Activated T-helper 1 cell treated with anti-CD3 and anti-CD28 coated beads, Interleukin-2, amount 50 U/mL, for 16 hours (primary cell): ENCODE measurements around the gene MCMBP.
A peak's percentile ranks its signal among the peaks of the same experiment; 100 is the strongest.
"Not testable (repeated sequence)": the region's sequence is repeated elsewhere in the genome, so short reads cannot be mapped to it uniquely, and the experiment has no call there.

Experiments
- DNase-seq, 2 donors: peaks; one replicate each; pipeline ENCODE4 v3.0.0-alpha.2; 2020; ENCODE audit warnings: low read depth in 1 of 2, low spot score in 1 of 2

The MCMBP gene, protein sequence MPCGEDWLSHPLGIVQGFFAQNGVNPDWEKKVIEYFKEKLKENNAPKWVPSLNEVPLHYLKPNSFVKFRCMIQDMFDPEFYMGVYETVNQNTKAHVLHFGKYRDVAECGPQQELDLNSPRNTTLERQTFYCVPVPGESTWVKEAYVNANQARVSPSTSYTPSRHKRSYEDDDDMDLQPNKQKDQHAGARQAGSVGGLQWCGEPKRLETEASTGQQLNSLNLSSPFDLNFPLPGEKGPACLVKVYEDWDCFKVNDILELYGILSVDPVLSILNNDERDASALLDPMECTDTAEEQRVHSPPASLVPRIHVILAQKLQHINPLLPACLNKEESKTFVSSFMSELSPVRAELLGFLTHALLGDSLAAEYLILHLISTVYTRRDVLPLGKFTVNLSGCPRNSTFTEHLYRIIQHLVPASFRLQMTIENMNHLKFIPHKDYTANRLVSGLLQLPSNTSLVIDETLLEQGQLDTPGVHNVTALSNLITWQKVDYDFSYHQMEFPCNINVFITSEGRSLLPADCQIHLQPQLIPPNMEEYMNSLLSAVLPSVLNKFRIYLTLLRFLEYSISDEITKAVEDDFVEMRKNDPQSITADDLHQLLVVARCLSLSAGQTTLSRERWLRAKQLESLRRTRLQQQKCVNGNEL

DNA sequence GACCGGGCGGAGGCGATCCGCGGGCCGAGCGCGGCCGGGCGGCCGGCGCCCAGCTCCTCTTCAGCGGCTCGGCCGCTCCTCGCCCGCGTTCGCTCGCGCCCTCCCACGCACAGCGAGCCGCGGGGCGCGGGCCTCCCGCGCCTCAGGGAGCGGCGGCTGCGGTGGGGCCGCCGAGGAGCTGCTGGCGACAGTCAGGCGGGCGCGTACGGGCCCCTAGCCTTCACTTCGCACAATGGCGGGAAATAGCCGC, at the start of gene MCMBP:
Gene MCMBP, minus strand, starts transcription at position 234 of the 250 bp plus-strand sequence. CDS start 259 bp downstream, outside the sequence.
- DNase-seq, result no peak

DNA sequence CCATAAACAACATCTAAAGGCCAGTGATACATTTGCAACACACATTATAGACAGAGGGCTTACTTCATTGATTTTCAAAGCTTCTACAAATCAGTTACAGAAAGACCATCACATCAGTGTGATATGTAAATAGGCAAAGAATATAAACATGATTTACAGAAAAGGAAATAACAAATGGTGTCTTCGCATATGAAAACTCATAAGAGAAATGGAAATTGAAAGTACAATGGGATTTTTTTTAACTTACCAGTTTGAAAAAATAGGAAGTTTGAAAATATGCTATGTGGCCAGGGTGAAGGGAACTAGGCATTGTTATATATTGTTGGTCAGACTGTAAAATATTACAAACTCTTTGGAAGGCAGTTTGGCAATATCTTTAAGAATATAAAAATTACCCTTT, 47.2 kb upstream of the MCMBP start:
- no peak for DNase-seq

DNA sequence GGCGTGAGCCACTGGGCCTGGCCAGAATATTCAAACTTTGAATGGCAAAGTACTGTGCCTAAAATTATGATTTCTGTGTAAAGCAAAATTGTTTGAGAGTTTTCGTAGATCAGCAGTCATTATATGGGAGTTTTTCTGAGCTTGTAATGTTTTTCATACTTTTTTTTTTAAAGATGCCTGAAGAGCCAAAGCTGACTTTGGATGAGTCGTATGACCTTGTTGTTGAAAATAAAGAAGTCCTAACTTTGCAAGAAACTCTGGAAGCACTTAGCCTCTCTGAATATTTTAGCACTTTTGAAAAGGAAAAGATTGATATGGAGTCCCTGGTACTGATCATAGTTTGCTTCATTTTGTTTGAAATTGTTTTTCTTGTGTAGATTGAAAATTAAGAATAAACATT, 46.6 kb upstream of the MCMBP start:
- no peak for DNase-seq

DNA sequence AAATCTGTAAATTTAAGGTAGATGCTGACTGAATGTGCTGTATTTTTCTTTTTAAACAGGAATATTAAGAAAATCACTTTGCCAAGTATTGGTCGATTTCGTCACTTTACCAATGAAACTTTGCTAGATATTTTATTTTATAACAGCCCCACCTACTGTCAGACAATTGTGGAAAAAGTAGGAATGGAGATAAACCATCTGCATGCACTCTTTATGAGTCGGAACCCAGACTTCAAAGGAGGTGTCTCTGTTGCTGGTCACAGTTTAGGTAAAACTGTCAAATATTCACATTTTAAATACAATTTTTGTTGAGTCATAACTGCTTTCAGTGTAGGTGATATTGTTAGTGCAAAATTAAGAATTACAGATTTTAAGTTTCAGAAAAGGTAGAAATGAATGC, 45.1 kb upstream of the MCMBP start:
- no peak for DNase-seq

DNA sequence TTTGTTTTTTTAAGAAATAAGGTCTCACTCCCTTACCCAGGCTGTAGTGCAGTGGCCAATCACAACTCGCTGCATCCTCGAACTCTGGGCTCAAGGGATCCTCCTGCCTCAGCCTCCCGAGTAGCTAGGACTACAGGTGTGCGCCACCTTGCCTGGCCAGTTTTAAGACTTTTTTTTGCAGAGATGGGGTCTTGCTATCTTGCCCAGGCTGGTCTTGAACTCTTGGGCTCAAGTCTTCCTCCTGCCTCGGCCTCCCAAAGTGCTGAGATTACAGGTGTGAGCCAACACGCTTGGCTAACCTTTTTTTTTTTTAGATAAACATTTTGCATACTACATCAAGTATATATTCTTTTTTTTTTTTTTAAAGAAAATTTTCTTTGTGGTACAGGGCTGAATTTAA, 38.0 kb upstream of the MCMBP start:
- no peak for DNase-seq

DNA sequence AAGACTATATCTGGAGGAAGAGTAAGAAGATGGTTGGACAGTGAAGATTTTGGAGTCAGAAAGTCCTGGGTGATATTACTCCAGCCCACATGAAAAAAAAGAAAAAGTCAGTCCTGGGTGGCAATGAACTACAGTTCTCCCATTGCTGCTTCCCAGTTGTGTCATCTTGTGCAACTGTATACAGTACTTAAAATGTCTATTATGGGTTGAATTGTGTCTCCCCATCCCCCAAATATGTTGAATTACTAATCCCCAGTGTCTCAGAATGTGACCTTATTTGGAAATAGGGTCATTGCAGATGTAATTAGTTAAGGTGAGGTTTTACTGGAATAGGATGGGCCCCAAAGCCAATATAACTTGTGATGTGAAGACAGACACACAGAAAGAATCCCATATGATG, 35.5 kb upstream of the MCMBP start:
- DNase-seq, result no peak

DNA sequence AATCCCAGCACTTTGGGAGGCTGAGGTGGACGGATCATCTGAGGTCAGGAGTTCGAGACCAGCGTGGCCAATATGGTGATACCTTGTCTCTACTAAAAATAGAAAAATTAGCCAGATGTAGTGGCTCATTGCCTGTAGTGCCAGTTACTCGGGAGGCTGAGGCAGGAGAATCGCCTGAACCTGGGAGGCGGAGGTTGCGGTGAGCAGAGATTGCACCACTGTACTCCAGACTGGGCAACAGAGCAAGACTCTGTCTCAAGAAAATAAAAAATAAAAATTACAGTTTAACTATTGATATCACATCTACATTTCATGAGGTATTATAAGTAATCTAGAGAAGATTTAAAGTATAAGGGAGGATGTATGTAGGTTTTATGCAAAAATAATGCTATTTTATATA, 35.1 kb upstream of the MCMBP start:
- not testable (repeated sequence) for DNase-seq

DNA sequence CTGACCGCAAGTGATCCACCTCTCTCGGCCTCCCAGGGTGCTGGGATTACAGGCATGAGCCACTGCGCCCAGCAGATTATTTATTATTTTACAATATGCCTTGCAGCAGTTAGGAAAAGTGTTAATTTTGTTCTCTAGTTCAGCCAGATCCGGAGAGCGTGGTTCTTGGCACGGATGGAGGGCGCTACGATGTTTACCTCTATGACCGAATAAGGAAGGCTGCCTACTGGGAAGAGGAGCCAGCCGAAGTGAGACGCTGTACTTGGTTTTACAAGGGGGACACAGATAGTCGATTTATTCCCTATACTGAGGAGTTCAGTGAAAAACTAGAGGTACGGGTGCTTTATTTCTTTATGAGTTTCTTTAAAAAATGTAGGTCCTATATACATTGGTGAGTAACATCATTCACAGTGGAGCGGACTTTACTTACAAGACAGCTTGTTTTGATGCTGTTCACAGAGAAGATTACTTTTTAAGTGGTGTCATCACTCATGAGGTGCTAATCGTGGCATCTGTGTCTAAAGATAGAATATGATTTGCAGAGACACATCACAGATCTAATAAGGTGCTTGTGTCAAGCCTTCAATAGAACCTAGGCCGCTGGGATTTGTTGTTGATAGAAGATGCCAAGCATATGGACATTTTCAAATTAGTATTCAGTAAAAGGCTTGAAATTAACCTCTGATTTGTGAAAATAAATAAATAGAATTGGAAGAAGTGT, 31.5 kb upstream of the MCMBP start:
- no peak for DNase-seq

DNA sequence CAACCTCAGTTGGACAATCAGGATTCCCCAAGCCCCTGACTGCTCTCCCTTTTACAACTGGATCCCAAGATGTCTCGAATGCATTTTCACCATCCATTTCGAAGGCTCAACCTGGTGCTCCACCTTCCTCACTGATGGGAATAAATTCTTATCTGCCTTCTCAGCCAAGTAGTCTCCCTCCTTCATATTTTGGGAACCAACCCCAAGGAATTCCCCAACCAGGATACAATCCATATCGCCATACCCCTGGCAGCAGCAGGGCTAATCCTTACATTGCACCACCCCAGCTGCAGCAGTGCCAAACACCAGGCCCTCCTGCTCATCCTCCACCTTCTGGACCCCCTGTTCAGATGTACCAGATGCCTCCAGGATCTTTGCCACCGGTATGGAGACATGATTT, 25.9 kb upstream of the MCMBP start:
- no peak for DNase-seq

DNA sequence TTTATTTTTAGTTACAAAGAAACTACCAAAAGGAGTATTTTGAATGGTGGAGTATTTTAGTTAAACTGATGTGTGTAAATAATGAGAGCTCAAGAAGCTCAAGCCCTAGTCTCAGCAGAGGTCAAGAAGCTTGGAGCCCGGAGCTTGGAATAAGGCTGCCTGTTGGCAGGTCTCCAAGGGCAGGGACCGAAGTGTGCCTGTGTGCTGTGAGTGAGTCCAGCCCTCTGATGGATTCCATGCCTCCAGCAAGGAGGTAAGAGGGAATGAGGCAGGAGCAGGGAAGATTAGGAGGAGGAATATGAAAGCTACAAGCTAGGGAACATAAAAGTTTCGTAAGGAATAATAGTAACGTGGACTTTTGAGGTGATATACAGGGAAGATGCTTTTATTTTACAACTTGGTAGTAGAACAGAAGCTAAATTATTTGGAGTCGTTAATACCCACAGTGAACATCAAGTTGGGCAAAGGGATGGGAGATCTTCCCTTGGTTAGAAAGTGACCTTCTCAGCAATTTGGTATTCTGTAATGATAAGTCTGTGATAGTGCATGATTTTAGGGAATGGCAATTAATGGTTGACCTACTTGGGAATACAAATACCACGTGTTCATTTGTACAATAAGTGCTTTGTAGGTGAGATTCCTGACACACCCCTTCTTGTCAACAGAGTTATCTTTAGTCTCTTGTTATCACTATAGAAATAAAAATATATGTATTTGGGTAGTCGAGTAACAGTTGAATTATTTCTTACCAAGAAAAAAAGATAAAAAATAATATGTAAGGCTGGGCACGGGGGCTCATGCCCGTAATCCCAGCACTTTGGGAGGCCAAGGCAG, 24.5 kb upstream of the MCMBP start:
- DNase-seq, result no peak

DNA sequence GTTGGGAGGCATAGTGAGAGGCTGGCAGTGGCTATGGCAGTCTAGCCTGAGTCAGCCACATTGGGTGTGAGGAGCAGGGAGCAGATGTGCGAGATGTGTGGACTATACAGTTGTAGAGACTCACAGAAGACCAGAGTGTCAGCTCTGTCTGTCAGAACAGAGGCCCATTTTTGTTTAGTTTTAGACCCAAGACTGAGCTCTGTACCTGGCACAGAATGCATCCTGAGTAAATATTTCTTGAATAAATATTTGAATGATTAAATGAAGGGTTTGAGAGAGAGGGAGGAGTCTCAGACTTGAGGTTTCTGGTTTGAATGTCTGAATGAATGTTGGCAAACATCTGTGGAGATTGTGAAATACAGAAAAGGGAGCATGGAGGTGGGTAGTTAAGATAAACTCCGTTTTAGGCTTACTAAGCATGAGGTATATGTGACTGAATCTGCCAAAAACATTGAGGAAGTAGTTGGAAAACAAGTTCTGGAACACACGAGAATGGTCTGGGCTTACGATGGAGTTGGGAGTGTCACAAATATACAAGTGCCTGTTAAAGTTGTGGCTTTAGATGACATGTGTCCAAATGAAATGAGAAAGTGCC, 23.5 kb upstream of the MCMBP start:
- DNase-seq, result no peak

DNA sequence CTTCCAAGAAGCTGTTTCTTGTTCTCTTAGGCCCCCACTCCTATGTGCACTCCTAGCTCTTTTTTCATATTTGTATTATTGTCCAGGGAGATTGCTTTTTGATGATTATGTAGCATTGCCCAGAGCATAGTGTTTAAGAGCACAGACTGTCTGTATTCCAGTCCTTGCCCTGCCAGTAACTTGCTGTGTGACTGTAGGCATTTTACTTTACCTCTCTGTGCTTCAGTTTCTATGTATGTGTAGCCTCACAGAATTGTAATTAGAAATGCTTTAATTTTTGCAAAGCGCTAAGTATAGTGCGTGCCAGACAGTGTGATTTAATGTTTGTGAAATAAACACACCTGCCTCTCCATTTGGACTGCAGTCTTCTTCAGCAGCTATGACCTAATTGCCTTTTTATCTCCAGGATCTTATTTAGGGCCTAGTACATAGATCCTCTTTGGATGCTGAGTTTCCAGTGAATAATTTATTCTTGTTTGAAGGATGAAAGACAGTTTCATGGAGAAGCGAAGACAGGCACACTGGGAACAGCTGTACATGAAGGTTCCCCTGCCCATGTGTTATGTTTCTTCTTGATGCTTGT, 21.3 kb upstream of the MCMBP start:
- DNase-seq, result no peak

DNA sequence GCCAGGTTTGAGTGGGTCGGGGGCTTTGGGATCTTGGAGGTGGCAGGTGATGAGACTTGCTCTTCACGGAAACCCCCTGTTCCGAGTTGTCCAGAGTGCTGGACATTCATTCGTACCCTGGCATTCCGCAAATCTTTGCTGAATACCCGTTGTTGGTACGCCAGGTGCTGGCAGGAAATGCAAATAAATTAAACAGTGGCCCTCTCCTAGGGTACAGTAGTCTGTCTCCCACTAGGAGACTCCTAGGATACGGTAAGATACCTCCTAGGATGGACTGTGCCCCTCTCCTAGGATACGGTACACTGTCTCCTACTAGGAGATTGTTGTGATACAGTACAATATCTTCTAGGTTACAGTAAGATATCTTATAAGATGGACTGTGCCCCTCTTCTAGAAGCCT, 20.4 kb upstream of the MCMBP start:
- no peak for DNase-seq

DNA sequence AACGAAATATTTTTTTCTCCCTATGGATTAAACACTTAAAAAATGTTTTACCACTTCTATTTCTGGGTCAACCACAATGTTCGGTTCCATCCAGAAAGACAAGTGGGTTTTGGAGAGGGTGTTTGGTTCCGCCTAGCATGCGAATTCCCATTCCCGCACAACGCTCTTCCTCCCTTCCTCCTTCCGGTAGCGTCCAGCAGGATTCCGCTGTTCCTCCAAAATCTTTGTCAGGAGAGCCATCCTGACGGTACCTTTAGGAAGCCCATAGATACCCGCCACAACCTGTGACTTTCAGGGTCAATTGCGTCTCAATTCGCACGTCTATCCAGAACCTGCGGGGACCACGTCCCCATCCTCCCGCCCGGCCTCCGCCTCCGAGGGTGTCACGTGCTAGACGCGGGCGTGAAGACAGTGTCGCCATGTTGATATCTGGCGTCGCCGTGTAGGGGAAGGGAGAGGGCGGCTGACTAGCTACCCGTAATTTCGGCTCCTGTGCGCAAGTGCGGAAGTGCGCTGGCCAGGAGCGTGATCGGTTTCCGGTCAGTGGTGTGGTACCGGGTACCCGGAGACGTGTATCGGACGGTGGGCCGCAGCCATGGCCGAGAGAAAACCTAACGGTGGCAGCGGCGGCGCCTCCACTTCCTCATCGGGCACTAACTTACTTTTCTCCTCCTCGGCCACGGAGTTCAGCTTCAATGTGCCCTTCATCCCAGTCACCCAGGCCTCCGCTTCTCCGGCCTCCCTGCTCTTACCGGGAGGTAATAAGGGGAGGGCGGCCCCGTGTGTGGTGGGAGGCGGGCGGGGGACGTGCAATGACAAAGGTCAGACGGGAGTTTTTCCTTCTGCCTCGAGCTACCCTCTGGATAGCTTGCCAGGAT, 19.8 kb upstream of the MCMBP start, which contains the start of gene SEC23IP:
Gene SEC23IP, plus strand, starts transcription at position 543 of the 878 bp plus-strand sequence. Its CDS starts 53 bp downstream, at position 596.
- peak; percentile 76 to 84 for DNase-seq

DNA sequence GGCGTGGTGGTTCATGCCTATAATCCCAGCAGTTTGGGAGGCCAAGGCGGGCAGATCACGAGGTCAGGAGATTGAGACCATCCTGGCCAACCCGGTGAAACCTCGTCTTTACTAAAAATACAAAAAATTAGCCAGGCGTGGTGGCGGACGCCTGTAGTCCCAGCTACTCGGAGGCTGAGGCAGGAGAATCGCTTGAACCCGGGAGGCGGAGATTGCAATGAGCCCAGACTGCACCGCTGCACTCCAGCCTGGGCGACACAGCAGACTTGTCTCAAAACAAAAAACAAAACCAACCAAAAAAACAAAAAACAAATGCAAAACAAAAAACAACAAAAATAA, 19.2 kb upstream of the MCMBP start:
- not testable (repeated sequence) for DNase-seq

DNA sequence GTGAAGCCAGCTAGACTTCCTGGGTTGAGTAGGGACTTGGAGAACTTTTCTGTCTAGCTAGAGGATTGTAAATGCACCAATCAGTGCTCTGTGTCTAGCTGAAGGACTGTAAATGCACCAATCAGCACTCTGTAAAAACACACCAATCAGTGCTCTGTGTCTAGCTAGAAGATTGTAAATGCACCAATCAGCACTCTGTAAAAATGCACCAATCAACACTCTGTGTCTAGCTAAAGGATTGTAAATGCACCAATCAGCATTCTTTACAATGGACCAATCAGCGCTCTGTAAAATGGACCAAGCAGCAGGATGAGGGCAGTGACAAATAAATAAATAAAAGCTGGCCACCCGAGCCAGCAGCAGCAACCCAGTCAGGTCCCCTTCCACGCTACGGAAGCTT, 17.7 kb upstream of the MCMBP start:
- DNase-seq, result not testable (repeated sequence)

DNA sequence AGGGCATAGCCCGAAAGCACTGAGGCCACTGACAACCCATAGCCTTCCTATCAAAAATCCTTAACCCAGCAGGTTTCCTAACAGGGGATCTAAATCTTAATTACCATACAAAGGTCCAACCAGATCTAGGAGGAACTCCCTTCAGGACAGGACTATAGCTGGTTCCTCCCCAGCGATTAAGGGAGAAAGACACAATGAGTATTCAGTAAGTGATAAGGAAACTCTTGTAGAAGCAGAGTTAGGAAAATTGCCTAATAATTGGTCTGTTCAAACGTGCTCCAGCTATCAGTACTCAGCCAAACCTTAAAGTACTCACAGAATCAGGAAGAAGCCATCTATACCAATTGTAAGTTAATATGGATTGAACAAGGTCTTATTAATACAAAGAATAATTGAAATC, 16.6 kb upstream of the MCMBP start:
- DNase-seq, result not testable (repeated sequence)

DNA sequence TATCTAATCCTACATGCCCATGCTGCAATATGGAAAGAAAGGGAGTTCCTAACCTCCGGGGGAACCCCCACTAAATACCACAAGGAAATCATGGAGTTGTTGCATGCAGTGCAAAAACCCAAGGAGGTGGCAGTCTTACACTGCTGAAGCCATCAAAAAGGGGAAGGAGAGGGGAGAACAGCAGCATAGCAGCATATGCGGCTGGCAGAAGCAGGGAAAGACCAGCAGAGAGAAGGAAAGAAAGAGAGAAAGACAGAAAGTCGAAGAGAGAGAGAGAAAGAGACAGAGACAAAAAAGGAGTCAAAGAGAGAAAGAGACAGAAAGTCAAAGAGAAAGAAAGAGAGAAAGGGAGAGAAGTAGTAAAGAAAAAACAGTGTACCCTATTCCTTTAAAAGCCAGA, 16.1 kb upstream of the MCMBP start:
- not testable (repeated sequence) for DNase-seq

DNA sequence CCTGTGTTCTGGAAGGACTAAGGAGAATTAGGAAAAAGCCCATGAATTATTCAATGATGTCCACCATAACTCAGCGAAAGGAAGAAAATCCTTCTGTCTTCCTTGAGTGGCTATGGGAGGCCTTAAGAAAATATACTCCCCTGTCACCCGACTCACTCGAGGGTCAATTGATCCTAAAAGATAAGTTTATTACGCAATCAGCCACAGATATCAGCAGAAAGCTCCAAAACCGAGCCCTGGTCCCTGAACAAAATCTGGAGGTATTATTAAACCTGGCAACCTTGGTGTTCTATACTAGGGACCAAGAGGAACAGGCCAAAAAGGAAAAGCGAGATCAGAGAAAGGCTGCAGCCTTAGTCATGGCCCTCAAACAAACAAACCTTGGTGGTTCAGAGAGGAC, 13.4 kb upstream of the MCMBP start:
- not testable (repeated sequence) for DNase-seq
